ENCODE results near the gene SLC9A8.
"Not testable (repeated sequence)": the region's sequence is repeated elsewhere in the genome, so short reads cannot be mapped to it uniquely, and the experiment has no call there.

SLC9A8 gene, protein sequence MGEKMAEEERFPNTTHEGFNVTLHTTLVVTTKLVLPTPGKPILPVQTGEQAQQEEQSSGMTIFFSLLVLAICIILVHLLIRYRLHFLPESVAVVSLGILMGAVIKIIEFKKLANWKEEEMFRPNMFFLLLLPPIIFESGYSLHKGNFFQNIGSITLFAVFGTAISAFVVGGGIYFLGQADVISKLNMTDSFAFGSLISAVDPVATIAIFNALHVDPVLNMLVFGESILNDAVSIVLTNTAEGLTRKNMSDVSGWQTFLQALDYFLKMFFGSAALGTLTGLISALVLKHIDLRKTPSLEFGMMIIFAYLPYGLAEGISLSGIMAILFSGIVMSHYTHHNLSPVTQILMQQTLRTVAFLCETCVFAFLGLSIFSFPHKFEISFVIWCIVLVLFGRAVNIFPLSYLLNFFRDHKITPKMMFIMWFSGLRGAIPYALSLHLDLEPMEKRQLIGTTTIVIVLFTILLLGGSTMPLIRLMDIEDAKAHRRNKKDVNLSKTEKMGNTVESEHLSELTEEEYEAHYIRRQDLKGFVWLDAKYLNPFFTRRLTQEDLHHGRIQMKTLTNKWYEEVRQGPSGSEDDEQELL

DNA sequence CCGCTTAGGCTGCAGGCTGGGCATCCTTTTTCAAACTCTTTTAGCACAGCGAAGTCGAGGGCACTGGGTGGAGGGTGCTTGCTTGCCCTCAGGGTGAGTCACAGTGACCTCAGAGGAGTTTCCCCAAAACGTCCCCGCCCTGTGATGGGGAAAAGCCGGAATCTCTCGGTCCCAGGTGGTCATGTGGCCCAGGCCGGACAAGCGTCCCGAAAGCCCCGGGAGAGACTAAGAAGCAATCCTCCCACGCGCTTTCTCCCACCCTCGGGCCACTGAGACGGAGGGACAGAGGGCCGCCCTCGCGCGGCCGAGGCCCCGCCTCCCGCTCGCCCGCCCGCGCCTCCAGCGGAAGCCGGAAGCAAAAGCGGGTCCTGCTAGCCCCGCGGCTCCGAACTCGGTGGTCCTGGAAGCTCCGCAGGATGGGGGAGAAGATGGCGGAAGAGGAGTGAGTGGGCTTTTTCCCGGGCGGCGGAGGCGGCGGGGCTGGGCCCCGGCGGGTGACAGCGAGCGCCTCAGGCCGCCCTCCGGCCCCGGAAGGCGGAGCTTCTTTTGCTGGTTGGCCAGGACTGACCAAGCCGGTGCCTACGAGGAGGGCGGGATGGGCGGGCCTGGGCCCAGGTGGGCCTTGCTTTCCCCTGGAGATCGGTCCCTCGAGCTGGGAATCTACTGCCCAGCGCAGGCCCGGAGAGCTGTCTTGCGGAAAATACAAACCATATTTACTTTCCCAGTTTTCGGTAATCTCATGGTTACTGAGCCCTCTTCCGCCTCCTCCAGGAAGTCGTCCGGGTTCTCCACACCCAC is at the start of gene SLC9A8:
TSS of gene SLC9A8 (plus strand) at position 322 of the 798 bp plus-strand sequence. CDS start at position 417, 95 bp downstream.
- H3K27ac ChIP-seq, result peak within 1 kb of the TSS; percentile 86 to 99 (median 95)
- peak within 1 kb of the TSS; percentile 69 to 90 (median 78) for H3K4me3 ChIP-seq

DNA sequence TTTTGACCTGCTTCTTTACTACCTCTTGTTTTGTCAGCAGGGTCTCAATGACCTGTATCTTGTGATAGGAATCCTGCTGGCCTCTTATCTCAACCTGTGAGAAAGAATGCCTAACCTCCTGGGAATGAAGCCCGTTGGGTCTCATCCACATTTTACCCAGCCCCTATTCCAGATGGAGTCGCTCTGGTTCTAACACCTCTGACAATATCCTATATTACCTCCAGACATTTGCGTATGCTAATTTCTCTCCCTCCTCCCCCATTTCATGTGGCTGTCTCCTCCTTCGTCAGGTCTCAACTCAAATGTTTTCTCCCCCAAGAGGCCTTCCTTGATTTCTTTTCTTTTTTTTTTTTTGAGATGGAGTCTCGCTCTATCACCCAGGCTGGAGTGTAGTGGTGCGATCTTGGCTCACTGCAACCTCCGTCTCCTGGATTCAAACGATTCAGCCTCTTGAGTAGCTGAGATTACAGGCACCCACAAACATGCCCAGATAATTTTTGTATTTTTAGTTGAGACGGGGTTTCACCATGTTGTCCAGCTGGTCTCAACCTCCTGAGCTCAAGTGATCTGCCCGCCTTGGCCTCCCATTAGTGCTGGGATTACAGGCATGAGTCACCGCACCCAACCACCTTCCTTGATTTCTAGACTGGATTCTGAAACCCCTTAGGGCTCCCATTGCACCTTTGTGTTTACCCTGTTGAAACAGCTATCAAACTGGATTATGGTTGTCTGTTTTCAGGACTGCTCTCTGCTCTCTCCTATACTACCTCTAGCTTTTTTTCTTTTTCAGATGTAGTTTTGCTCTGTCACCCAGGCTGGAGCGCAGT is 49.5 kb upstream of the SLC9A8 start:
- Histone ChIP-seq H3K27ac (no peak overlapping the region), H3K4me3 (no peak overlapping the region)

GRCh38 chr20:49765413-49765736 is 47.3 kb upstream of the SLC9A8 start:
- peak overlapping the region in 4 of 21 experiments; percentile 19 to 38 (median 22) for H3K27ac ChIP-seq
- no peak overlapping the region for H3K4me3 ChIP-seq

- H3K27ac ChIP-seq, result peak overlapping the region in 3 of 21 experiments; percentile 19 to 46 (median 38)
- no peak overlapping the region for H3K4me3 ChIP-seq
Measured at GRCh38 chr20:49765846-49766541, 46.6 kb upstream of the SLC9A8 start.

- H3K27ac ChIP-seq, result peak overlapping the region in 3 of 21 experiments; percentile 4 to 67 (median 34)
- H3K4me3 ChIP-seq, result no peak overlapping the region
Measured at GRCh38 chr20:49766979-49767521, 45.6 kb upstream of the SLC9A8 start.

DNA sequence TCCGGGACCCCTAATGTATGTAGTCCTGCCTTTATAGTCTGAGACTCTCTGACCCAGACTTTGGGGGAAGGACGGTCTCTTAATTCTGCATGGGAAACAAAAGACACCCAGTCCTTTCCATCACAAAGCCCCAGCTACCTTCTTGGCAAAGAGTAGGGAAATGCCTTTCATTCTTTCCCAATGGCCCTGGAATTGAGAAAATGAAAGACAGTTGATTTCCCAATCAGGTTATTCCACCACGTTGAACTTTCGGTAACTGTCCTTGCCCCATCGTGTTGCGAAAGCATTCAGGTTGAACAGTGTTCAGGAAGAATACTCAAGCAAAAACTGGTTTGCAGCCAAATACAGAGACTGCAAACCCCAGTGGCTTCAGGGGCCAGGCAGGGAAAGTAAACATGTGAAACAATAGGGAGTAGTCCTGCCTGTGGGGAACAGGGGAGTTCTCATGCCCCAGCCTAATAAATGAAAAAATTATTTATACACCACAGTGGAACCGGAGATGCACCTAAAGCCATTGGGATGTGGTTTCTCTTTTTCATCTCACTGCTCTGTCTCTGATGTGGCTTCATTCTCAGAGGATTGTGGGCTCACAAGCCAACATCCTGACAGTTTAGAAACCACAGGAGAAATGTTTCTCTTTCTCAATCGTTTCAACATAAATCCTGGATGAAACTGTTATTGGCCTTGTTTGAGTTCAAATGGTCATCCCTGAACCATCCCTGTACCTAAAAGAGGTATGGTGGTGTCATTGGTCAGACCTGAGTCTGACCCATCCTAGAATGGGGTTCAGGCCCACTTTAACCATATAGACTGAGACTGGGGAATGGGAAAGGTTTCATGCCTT is 44.2 kb upstream of the SLC9A8 start:
- Histone ChIP-seq H3K4me3 (no peak overlapping the region), H3K27ac (peak overlapping the region in 15 of 21 experiments; percentile 3 to 67 (median 40))

DNA sequence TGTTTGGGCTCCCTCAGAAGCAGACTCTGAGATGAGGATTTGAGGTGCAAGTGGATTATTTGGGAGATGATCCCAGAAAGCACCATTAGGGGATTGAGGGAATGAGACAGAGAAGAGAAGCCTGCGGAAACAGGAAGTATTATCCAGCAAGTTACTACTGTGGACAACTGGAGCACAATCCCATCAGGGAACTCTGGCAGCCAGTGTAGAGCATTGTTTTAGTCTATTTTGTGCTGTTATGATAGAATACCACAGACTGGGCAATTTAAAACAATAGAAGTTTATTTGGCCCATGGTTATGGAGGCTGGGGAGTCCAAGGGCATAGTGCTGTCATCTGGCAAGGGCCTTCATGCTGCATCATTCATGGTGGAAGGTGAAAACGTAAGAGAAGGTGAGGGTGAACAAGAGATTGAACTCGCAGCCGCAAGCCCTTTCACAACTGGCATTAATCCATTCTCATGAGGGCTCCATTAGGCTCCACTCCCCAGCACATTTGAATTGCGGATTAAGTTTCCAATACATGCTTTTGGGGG is 43.5 kb upstream of the SLC9A8 start:
- Histone ChIP-seq H3K27ac (peak overlapping the region in 13 of 21 experiments; percentile 3 to 67 (median 55)), H3K4me3 (no peak overlapping the region)

DNA sequence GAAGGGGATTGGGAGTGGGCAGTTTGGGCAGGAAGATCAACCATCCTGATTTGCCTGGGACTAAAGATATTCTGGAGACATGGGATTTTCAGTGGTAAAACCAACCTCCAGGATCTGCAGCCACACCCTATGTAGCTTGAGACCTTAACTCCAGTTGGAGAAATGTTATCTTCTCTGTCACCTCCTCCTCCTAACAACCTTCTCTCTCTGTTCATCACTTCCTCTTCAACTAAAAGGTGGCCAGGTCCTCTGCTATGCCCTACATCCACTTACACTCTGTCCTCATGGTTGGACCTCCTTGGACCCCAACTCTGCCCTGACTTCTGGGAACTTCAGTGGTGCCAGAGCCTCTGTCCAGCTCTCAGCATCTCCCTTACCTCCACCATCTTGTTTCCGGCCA is 42.0 kb upstream of the SLC9A8 start:
- Histone ChIP-seq H3K4me3 (no peak overlapping the region), H3K27ac (peak overlapping the region in 1 of 21 experiments; percentile 67)

- H3K4me3 ChIP-seq, result not testable (repeated sequence)
- H3K27ac ChIP-seq, result peak overlapping the region in 1 of 21 experiments; percentile 78
Measured at GRCh38 chr20:49774213-49774612, 38.4 kb upstream of the SLC9A8 start.

GRCh38 chr20:49775229-49775693 is 37.4 kb upstream of the SLC9A8 start:
- Histone ChIP-seq H3K4me3 (no peak overlapping the region), H3K27ac (peak overlapping the region in 7 of 21 experiments; percentile 12 to 78 (median 55))

DNA sequence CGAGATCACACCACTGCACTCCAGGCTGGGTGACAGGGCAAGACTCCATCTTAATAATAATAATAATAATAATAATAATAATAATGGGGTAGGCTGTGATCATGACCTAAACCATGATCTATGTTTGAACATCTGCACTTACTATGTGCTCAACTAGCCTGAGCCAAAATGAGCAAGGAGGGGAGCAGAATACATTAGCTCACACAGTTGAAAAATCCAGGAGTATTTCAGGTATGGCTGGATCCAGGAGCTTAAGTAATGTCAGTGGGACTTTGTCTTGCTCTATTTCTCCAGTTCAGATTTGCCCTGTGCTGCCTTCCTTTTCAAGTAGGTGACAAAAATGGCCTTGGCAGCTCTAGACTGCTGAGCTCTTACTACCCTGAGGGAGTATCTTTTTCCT is 32.7 kb upstream of the SLC9A8 start:
- H3K4me3 ChIP-seq, result no peak overlapping the region
- H3K27ac ChIP-seq, result no peak overlapping the region

- Histone ChIP-seq H3K27ac (no peak overlapping the region), H3K4me3 (no peak overlapping the region)
Measured at GRCh38 chr20:49781676-49782075, 31.0 kb upstream of the SLC9A8 start.

DNA sequence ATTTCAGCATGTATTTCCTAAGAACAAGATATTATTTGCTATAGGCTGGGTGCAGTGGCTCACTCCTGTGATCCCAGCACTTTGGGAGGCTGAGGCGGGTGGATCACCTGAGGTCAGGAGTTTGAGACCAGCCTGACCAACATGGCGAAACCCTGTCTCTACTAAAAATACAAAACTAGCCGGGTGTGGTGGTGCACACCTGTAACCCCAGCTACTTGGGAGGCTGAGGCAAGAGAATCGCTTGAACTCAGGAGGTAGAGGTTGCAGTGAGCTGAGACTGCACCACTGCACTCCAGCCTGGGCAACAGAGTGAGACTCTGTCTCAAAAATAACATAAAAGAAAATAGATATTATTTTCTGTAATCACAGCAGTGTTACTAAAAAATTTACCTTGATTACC is 30.2 kb upstream of the SLC9A8 start:
- not testable (repeated sequence) for H3K4me3 ChIP-seq, H3K27ac ChIP-seq

- not testable (repeated sequence) for H3K4me3 ChIP-seq, H3K27ac ChIP-seq
Measured at GRCh38 chr20:49783021-49783995, 29.3 kb upstream of the SLC9A8 start.

GRCh38 chr20:49784291-49784690 is 28.3 kb upstream of the SLC9A8 start:
- Histone ChIP-seq H3K4me3 (no peak overlapping the region), H3K27ac (no peak overlapping the region)

DNA sequence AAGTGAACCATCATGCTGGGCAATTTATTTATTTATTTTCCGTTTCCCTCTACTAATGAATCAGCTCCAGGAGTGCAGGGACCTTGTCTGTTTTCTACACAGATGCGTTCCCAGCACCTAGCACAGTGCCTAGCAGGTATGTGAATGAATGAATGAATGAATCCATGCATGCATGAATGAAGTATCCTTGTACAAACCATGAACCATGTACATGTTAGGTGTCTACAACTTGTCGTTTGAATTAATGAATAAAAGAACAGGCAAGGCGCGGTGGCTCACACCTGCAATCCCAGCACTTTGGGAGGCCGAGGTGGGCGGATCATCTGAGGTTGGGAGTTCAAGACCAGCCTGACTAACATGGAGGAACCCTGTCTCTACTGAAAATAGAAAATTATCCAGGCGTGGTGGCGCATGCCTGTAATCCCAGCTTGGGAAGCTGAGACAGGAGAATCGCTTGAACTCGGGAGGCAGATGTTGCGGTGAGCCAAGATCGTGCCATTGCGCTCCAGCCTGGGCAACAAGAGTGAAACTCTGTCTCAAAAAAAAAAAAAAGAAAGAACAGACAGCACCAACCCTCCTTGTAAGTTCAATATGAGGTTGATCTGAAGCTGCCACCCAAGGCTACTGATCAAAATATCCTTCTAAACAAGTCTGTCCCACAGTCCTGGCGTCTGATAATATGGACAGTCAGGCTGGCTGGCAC is 27.3 kb upstream of the SLC9A8 start:
- no peak overlapping the region for H3K4me3 ChIP-seq
- no peak overlapping the region for H3K27ac ChIP-seq
